Measurements from ENCODE around the gene FBLL1.

FBLL1 gene

DNA sequence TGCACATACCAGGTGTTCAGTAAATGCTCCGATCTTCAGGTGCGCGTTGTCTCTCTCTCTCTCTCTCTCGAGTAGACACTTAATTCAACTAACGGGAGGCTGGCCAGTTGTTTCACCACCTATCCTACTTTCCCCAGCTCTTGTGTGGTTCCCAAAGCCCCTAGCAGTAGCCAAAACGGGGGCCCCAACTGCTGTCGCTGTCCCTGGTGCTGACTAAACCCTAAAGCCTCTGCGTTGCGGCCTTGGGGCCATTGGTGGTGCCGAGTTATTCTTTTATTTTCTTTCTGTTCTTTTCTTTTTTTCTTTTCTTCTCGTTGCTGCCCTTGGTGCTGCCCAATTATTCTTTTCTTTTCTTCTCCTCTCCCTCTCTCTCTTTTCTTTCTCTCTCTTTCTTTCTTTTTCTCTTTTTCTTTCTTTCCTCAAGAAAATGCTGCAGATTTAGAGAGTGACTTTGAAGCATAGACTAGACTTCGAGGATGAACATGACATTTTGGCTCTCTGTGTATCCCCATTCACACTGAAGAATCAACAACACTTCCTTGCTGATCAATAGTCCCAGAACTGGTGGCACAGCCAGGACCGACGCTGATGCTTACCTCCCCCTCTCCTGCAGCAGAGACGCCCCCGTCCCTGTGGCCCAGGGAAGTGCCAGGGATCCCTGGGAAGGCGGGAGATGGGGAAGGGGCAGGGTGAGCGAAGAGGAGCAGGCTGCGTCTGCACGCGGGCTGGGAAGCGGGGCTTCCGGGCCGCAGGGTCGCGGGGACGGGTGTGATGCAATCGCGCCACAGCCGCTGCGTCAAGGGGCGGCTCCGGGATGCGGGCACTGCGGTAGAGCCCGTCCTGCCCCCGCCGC lies at the start of gene FBLL1:
Gene FBLL1, plus strand, starts transcription at position 785 of the 853 bp plus-strand sequence. CDS start 200 bp downstream, outside the sequence.
- DNase-seq (ENCODE audit: low read depth) = peak; percentile 29
- TF ChIP-seq, protein P1, sequence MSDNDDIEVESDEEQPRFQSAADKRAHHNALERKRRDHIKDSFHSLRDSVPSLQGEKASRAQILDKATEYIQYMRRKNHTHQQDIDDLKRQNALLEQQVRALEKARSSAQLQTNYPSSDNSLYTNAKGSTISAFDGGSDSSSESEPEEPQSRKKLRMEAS (IDR thresholded peaks at IDR 0.05; ENCODE audit: low read depth, low read length) = no peak
- no peak for TF ChIP-seq CTCF (IDR thresholded peaks at IDR 0.05; ENCODE audit: low read depth, low read length)
- TF ChIP-seq POLR2A (IDR thresholded peaks at IDR 0.05; ENCODE audit: extremely low read depth, insufficient read length) = no peak
- H3K4me3 ChIP-seq (ENCODE audit: low read depth, low read length) = no peak within 1 kb of the TSS

GRCh38 chr5:168480601-168481000 lies 48.5 kb upstream of the FBLL1 start:
- DNase-seq (ENCODE audit: low read depth) = no peak

GRCh38 chr5:168481330-168481788 lies 47.7 kb upstream of the FBLL1 start:
- no peak overlapping the region for H3K4me3 ChIP-seq (ENCODE audit: low read depth, low read length)
- no peak for TF ChIP-seq CTCF (IDR thresholded peaks at IDR 0.05; ENCODE audit: low read depth, low read length)
- no peak for DNase-seq (ENCODE audit: low read depth)

More at GRCh38 chr5:168480601-168481000, 48.5 kb upstream of the FBLL1 start:
- H3K4me3 ChIP-seq (ENCODE audit: low read depth, low read length) = no peak overlapping the region
- TF ChIP-seq CTCF (IDR thresholded peaks at IDR 0.05; ENCODE audit: low read depth, low read length) = no peak
- TF ChIP-seq, protein P1 (IDR thresholded peaks at IDR 0.05; ENCODE audit: low read depth, low read length) = no peak
- no peak for TF ChIP-seq POLR2A (IDR thresholded peaks at IDR 0.05; ENCODE audit: extremely low read depth, insufficient read length)
- TF ChIP-seq MYC (IDR thresholded peaks at IDR 0.05; ENCODE audit: low read depth, low read length) = no peak

DNA sequence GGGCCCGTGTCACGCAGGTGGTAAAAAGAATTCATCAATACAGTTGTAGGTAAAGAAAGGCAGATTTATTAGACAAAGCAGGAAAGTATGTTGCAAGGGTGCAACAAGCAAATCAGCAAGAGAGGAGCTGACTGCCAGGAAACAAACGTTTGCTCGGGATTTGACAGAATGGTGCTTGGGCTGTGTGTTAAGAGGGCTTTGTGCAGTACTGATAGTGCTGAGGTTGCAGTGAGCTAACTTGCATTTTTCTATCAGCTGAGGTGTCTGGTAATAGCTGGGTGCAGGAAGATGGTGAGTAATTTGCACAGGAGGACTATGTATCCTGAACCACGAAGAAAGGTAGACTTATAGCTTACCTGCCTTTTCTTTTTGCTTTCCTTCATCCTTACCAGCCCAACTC lies 46.7 kb upstream of the FBLL1 start:
- no peak for DNase-seq (ENCODE audit: low read depth)
- no peak overlapping the region for H3K4me3 ChIP-seq (ENCODE audit: low read depth, low read length)
- TF ChIP-seq, protein P1 (IDR thresholded peaks at IDR 0.05; ENCODE audit: low read depth, low read length) = no peak
- no peak for TF ChIP-seq MYC (IDR thresholded peaks at IDR 0.05; ENCODE audit: low read depth, low read length)
- TF ChIP-seq POLR2A (IDR thresholded peaks at IDR 0.05; ENCODE audit: extremely low read depth, insufficient read length) = no peak
- no peak for TF ChIP-seq CTCF (IDR thresholded peaks at IDR 0.05; ENCODE audit: low read depth, low read length)

DNA sequence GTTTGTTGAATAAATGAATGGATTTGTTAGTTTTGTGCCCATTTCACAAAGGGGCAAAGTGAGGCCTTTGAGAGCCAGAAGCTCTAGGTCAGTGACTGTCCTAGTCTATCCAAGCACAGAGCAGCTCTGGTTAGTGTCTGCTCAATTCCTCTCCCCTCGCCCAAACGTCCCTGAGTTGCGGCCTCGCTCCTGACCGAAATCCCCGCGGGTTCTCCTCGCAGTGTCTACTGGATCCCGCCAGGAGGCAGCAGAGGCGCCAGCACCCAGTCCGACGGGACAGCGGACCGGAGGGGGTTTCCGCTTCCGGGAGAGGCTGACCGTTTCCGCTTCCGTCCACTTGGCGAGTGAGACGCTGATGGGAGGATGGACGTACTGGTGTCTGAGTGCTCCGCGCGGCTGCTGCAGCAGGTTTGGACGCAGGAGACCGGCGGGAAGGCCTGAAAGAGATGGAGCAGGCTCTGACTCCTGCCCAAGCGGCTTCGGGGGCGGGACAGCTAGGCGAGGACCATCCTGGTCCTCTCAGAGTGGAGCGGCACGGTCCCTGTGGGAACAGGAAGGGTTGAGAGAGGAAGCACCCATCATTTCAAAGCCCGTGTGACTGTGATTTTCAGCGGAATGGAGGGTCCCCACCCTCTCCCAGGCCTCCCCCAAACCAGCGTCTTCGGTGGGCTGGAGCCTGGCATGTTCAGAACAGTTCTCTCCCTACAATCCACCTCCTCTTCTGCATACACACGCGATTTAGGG lies 42.8 kb upstream of the FBLL1 start, which contains the start of gene RARS1:
Gene RARS1, plus strand, starts transcription at position 336 of the 744 bp plus-strand sequence. Its CDS starts 28 bp downstream, at position 364.
- TF ChIP-seq CTCF (IDR thresholded peaks at IDR 0.05; ENCODE audit: low read depth, low read length) (peak; percentile 86), MYC (IDR thresholded peaks at IDR 0.05; ENCODE audit: low read depth, low read length) (no peak), POLR2A (IDR thresholded peaks at IDR 0.05; ENCODE audit: extremely low read depth, insufficient read length) (peak; percentile 94)
- TF ChIP-seq, protein P1 (IDR thresholded peaks at IDR 0.05; ENCODE audit: low read depth, low read length) = peak; percentile 35; the same call in 1 of the 2 replicates
- H3K4me3 ChIP-seq (ENCODE audit: low read depth, low read length) = peak within 1 kb of the TSS; percentile 99
- peak; percentile 92 for DNase-seq (ENCODE audit: low read depth)

All from NB4 (cell line).